ENCODE data around the gene GPRC5D. TPM values are rescaled to one million over a fixed set of nuclear protein-coding genes. Genes with fewer than 3 reads are reported as not detected.
A peak's percentile ranks its signal among the peaks of the same experiment; 100 is the strongest.

The GPRC5D gene
- total RNA-seq (2014; rRNA removed; shearing (Covaris generic)) (not detected in 2 replicates), polyA plus RNA-seq (2016; fragmentation: Nextera tagmentation; extraction: Ambion mirVana) (not detected in 2 replicates)

DNA sequence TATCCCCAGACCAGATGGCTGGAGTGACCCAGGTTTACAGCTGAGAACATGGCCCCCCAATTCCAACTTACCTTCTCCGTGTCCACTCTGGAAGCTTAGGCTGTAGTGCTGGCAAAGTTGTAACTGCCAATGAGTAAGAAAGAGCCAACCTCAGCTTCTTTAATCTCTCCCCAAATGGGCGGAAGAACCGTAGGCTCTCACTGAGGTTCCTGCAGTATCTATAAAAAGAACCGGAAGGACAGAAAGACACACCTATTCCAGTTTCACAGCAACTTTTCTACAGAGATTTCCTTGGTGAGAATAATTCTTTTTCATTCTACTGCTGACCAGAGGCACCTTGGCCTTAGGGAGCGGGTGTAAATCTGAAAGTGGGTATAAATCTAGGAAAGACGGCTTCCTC is at the start of gene GPRC5D:
TSS of gene GPRC5D (minus strand) at position 135 of the 400 bp plus-strand sequence. CDS start 1,786 bp downstream, outside the sequence.
- H3K27ac ChIP-seq, result no peak within 1 kb of the TSS
- H4K20me1 ChIP-seq (ENCODE audit: insufficient read depth), result no peaks in the 10 kb centered on the region
- H3K27me3 ChIP-seq (replicated peaks; ENCODE audit: insufficient read depth), result no peaks in the 10 kb centered on the region
- no peaks in the 10 kb centered on the region for H3K9me2 ChIP-seq (ENCODE audit: insufficient read depth)
- no peak for TF ChIP-seq EZH2phosphoT487 (IDR thresholded peaks at IDR 0.05; ENCODE audit: insufficient read depth, low read depth)
- TF ChIP-seq EZH2 (IDR thresholded peaks at IDR 0.05; ENCODE audit: insufficient read depth, poor library complexity, severe bottlenecking), result no peak
- H3K4me1 ChIP-seq (ENCODE audit: insufficient read depth), result peaks cover 7% of the 10 kb centered on the region; the same call in 1 of the 2 replicates
- H3F3A ChIP-seq (ENCODE audit: insufficient read depth), result peaks cover 13% of the 10 kb centered on the region; the same call in 1 of the 2 replicates
- WGBS, 2 experiments (ENCODE audit: low coverage in 1 of 2, low lambda C conversion rate in 2 of 2, missing lambda C conversion rate in 2 of 2), result 97% methylated on average over 6 of the region's 6 CpGs
- no peaks in the 10 kb centered on the region for H3K79me2 ChIP-seq (ENCODE audit: insufficient read depth)
- no peaks in the 10 kb centered on the region for H3K36me3 ChIP-seq (ENCODE audit: low read depth)
- in situ Hi-C loops (cut with MboI), result no loop called here
- no peaks in the 10 kb centered on the region for H3K9me3 ChIP-seq (ENCODE audit: low read depth)
- no peak for DNase-seq
- no peak within 1 kb of the TSS for H3K4me3 ChIP-seq
- H2AFZ ChIP-seq, result no peak within 1 kb of the TSS
- no peak within 1 kb of the TSS for H3K9ac ChIP-seq
- H3K4me2 ChIP-seq (ENCODE audit: unreplicated experiment), result no peak within 1 kb of the TSS

DNA sequence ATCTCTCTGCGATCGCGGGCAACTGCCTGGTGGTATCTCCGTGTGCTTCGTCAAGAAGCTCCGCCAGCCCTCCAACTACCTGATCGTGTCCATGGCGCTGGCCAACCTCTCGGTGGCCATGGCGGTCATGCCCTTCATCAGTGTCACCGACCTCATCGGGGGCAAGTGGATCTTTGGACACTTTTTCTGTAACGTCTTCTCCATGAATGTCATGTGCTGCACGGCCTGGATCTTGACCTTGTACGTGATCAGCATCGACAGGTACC is 49.7 kb upstream of the GPRC5D start:
- 47 to 49% methylated on average over 16 of the region's 16 CpGs for WGBS, 2 experiments (ENCODE audit: low coverage in 1 of 2, low lambda C conversion rate in 2 of 2, missing lambda C conversion rate in 2 of 2)
- peak overlapping the region; percentile 90 for H2AFZ ChIP-seq
- no peaks in the 10 kb centered on the region for H3K9me3 ChIP-seq (ENCODE audit: low read depth)
- H3K4me2 ChIP-seq (ENCODE audit: unreplicated experiment), result peak overlapping the region; percentile 91
- H3K36me3 ChIP-seq (ENCODE audit: low read depth), result no peaks in the 10 kb centered on the region
- no peak for DNase-seq
- no peak for TF ChIP-seq EZH2 (IDR thresholded peaks at IDR 0.05; ENCODE audit: insufficient read depth, poor library complexity, severe bottlenecking)
- TF ChIP-seq EZH2phosphoT487 (IDR thresholded peaks at IDR 0.05; ENCODE audit: insufficient read depth, low read depth), result no peak
- no peaks in the 10 kb centered on the region for H3K27me3 ChIP-seq (replicated peaks; ENCODE audit: insufficient read depth)
- no peaks in the 10 kb centered on the region for H4K20me1 ChIP-seq (ENCODE audit: insufficient read depth)
- H3K4me1 ChIP-seq (ENCODE audit: insufficient read depth), result peaks cover 23% of the 10 kb centered on the region
- H3K9me2 ChIP-seq (ENCODE audit: insufficient read depth), result no peaks in the 10 kb centered on the region
- H3F3A ChIP-seq (ENCODE audit: insufficient read depth), result peaks cover 16% of the 10 kb centered on the region
- peak overlapping the region; percentile 85 for H3K9ac ChIP-seq
- in situ Hi-C loops (cut with MboI), result no loop called here
- H3K27ac ChIP-seq, result peak overlapping the region; percentile 84
- H3K4me3 ChIP-seq, result peak overlapping the region; percentile 87
- peaks cover 34% of the 10 kb centered on the region for H3K79me2 ChIP-seq (ENCODE audit: insufficient read depth)

DNA sequence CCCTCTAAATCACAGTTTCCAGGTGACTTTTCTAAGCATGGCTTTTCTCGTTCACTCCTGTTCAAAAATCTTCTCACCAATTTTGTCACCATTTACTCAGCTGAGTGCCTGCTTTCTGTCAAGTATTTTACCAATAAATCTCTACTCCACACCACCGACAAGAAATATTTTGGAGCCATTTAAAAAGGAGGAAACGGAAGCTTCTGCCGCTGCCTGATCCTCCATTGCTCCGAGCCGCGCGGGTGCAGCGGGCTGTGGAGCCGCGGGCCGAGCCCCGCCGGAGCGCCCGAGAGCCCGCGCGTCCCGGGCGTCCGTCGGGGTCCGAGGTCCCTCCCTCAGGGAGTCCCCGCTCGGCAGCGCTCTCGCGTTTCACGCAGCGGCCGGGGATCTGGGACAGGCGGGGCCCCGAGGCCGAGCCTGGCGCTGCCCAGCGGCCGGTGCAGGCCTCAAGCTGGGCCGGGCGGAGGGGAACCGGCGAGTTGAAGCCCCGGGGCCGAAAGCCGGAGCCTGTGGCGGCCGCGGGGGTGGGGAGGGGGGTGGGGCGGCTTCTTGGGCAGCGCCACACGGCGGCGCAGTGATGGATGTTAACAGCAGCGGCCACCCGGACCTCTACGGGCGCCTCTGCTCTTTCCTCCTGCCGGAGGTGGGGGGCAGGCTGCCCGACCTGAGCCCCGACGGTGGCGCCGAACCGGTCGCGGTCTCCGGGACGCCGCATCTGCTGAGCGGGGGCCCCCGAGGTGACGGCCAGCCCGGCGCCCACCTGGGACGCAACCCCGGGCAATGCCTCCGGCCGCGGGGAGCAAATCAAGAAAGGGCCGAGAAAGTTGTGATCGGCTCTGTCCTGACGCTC is 49.2 kb upstream of the GPRC5D start:
- Histone ChIP-seq H3K36me3 (ENCODE audit: low read depth) (no peaks in the 10 kb centered on the region), H3K9ac (peak overlapping the region; percentile 85), H4K20me1 (ENCODE audit: insufficient read depth) (no peaks in the 10 kb centered on the region), H3K9me3 (ENCODE audit: low read depth) (no peaks in the 10 kb centered on the region), H3K79me2 (ENCODE audit: insufficient read depth) (peaks cover 39% of the 10 kb centered on the region), H3K27me3 (replicated peaks; ENCODE audit: insufficient read depth) (no peaks in the 10 kb centered on the region), H3K4me1 (ENCODE audit: insufficient read depth) (peaks cover 23% of the 10 kb centered on the region), H2AFZ (peak overlapping the region; percentile 90), H3K9me2 (ENCODE audit: insufficient read depth) (no peaks in the 10 kb centered on the region), H3K4me3 (peak overlapping the region; percentile 87), H3K4me2 (ENCODE audit: unreplicated experiment) (peak overlapping the region; percentile 91), H3F3A (ENCODE audit: insufficient read depth) (peaks cover 16% of the 10 kb centered on the region), H3K27ac (peak overlapping the region; percentile 84)
- DNase-seq, result peak; percentile 83
- TF ChIP-seq EZH2 (IDR thresholded peaks at IDR 0.05; ENCODE audit: insufficient read depth, poor library complexity, severe bottlenecking), result no peak
- TF ChIP-seq EZH2phosphoT487 (IDR thresholded peaks at IDR 0.05; ENCODE audit: insufficient read depth, low read depth), result no peak
- in situ Hi-C loops (cut with MboI), result no loop called here
- WGBS, 2 experiments (ENCODE audit: low coverage in 1 of 2, low lambda C conversion rate in 2 of 2, missing lambda C conversion rate in 2 of 2), result 1 to 2% methylated on average over 41 to 82 of the region's 82 CpGs

- Histone ChIP-seq H3K27ac (peak overlapping the region; percentile 84), H3K9me2 (ENCODE audit: insufficient read depth) (no peaks in the 10 kb centered on the region), H3K9ac (peak overlapping the region; percentile 85), H3K9me3 (ENCODE audit: low read depth) (no peaks in the 10 kb centered on the region), H4K20me1 (ENCODE audit: insufficient read depth) (no peaks in the 10 kb centered on the region), H3K79me2 (ENCODE audit: insufficient read depth) (peaks cover 45% of the 10 kb centered on the region), H3K4me3 (peak overlapping the region; percentile 87), H3K4me2 (ENCODE audit: unreplicated experiment) (peak overlapping the region; percentile 91), H3K27me3 (replicated peaks; ENCODE audit: insufficient read depth) (no peaks in the 10 kb centered on the region), H3K4me1 (ENCODE audit: insufficient read depth) (peaks cover 23% of the 10 kb centered on the region), H3F3A (ENCODE audit: insufficient read depth) (peaks cover 16% of the 10 kb centered on the region), H3K36me3 (ENCODE audit: low read depth) (no peaks in the 10 kb centered on the region), H2AFZ (peak overlapping the region; percentile 90)
- in situ Hi-C loops (cut with MboI), result no loop called here
- DNase-seq, result peak; percentile 67
- TF ChIP-seq EZH2 (IDR thresholded peaks at IDR 0.05; ENCODE audit: insufficient read depth, poor library complexity, severe bottlenecking), result no peak
- WGBS, 2 experiments (ENCODE audit: low coverage in 1 of 2, low lambda C conversion rate in 2 of 2, missing lambda C conversion rate in 2 of 2), result 1% methylated on average over 16 of the region's 16 CpGs
These were observed 48.6 kb upstream of the GPRC5D start for GRCh38 chr12:13000616-13000924.
